ENCODE results near the gene RRN3. TPM values are rescaled to one million over a fixed set of nuclear protein-coding genes. Genes with fewer than 3 reads are reported as not detected.
A peak's percentile ranks its signal among the peaks of the same experiment; 100 is the strongest.
"Not testable (repeated sequence)": the region's sequence is repeated elsewhere in the genome, so short reads cannot be mapped to it uniquely, and the experiment has no call there.

The RRN3 gene
- 12.3 TPM for polyA plus RNA-seq (2013, experiment 1 of 2)
- polyA plus RNA-seq (2013, experiment 2 of 2): 12.8 TPM

DNA sequence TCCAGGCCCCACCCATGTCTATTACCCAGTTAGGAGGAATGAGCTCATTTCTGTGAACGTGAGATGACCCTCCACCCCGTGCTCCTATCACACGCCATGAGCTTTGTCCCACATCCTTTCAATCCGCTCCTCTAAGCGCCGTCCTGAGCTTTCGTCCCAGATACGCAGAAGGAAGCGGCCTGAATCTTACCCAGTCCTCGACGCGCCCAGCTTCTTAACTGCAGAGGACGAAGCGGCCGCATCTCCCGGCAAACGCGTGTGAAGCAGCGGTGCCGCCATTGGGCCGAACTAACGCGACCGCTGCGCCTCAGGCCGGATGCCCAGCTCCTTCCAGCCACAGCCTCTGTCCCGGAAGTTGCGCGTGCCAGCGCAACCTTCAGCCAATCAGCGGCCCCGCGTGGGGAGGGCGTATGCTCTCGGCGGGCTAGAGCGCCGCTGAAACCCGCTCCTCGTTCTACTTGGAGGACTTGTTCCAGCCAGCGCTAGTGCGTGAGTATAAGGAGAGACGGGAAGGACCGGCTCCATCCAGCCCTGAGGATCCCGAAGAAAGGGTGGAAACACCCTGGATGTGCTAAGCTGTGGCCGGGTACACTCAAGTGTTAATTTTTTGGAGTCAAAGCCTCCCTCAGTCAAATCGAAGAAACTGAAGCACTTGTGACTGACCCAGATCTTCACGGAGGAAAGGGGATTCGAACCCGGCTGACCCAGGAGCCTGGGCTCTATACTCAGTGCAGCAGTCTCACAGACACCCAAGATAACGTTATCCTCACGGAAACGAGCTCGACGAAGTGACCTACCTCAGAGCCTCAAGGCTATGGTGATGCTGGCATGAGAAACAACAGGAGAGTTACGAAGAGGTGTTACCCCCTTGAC lies at the start of gene RRN3:
RRN3 (minus strand) TSS at position 318 of the 873 bp plus-strand sequence; CDS start at position 279, 39 bp downstream.
- not testable (repeated sequence) for H2BK120ac ChIP-seq (ENCODE audit: low read depth, low read length); H2BK5ac ChIP-seq (ENCODE audit: low read length); H3K27me3 ChIP-seq (ENCODE audit: control insufficient read depth in 3 of 3, insufficient read depth in 3 of 3, low read depth in 1 of 3, low read length in 3 of 3); H2AK5ac ChIP-seq (ENCODE audit: low read depth, low read length); H3K79me1 ChIP-seq (ENCODE audit: low read depth, low read length); H4K91ac ChIP-seq (ENCODE audit: low read depth, low read length, poor library complexity); H3K9me3 ChIP-seq (replicated peaks in 1 of 2; ENCODE audit: control insufficient read depth in 2 of 2, insufficient read depth in 1 of 2, low read depth in 1 of 2, low read length in 2 of 2); H3K23ac ChIP-seq (ENCODE audit: low read depth, low read length, poor library complexity); H2BK15ac ChIP-seq (ENCODE audit: low read length); H2BK12ac ChIP-seq (ENCODE audit: low read length); H3K4me1 ChIP-seq (ENCODE audit: control insufficient read depth in 2 of 2, insufficient read depth in 1 of 2, low read depth in 1 of 2, low read length in 2 of 2); H3K27ac ChIP-seq (replicated peaks; ENCODE audit: low read length); H3K4ac ChIP-seq (ENCODE audit: low read length); H4K8ac ChIP-seq (ENCODE audit: low read depth, low read length); H3K14ac ChIP-seq (ENCODE audit: low read length)
- Histone ChIP-seq H3K9ac (ENCODE audit: low read depth, low read length, poor library complexity) (peak within 1 kb of the TSS; percentile 83), H2AFZ (ENCODE audit: low read length) (peak within 1 kb of the TSS; percentile 92), H3K36me3 (replicated peaks in 1 of 2; ENCODE audit: control insufficient read depth in 2 of 2, insufficient read depth in 2 of 2, low read length in 2 of 2) (peaks cover 0 to 19% of the 10 kb centered on the region in 2 donors), H3K18ac (ENCODE audit: low read length) (peak within 1 kb of the TSS; percentile 61), H3K4me3 (ENCODE audit: low read length in 2 of 2) (peak within 1 kb of the TSS; percentile 82 to 85), H3K4me2 (ENCODE audit: insufficient read depth, low read length, poor library complexity, severe bottlenecking) (peak within 1 kb of the TSS; percentile 71)
- DNase-seq (ENCODE audit: low spot score): peak; percentile 78
- no CpG with 5 or more reads among the region's 56 CpGs for WGBS, 2 donors (ENCODE audit: extremely low coverage in 2 of 2, insufficient read length in 2 of 2, insufficient replicate concordance in 1 of 2)

DNA sequence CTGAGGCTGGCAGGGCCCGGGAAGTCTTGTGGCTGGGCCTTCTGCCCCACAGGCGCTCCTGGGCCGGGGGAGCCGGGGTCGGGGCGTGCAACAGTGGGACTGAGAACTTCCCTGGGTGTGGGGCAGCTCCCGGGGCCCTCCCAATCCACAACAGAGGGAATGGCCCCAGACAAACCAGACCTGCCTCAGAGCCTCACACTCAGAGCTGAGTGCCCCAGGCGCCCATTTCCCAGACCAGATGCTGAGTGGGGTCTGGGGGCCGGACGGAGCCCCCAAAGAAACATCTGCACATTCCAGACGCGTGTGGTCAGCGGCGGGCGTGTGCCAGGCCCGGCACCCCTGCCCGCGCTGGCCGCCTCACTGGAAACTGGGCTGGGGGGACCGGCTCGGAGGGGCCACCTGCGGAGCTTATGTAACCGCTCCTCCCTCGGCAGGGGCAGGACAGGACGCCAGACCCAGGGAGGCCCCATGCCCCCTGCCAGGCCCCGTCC lies 49.6 kb upstream of the RRN3 start:
- H3K4ac ChIP-seq (ENCODE audit: low read length); H3K4me2 ChIP-seq (ENCODE audit: insufficient read depth, low read length, poor library complexity, severe bottlenecking); H2BK12ac ChIP-seq (ENCODE audit: low read length); H3K9me3 ChIP-seq (replicated peaks in 1 of 2; ENCODE audit: control insufficient read depth in 2 of 2, insufficient read depth in 1 of 2, low read depth in 1 of 2, low read length in 2 of 2); H2AK5ac ChIP-seq (ENCODE audit: low read depth, low read length); H3K23ac ChIP-seq (ENCODE audit: low read depth, low read length, poor library complexity); H4K91ac ChIP-seq (ENCODE audit: low read depth, low read length, poor library complexity); H3K36me3 ChIP-seq (replicated peaks in 1 of 2; ENCODE audit: control insufficient read depth in 2 of 2, insufficient read depth in 2 of 2, low read length in 2 of 2); DNase-seq (ENCODE audit: low spot score); H2BK15ac ChIP-seq (ENCODE audit: low read length); H3K27ac ChIP-seq (replicated peaks; ENCODE audit: low read length); H2BK5ac ChIP-seq (ENCODE audit: low read length); H2BK120ac ChIP-seq (ENCODE audit: low read depth, low read length); H3K9ac ChIP-seq (ENCODE audit: low read depth, low read length, poor library complexity); H3K27me3 ChIP-seq (ENCODE audit: control insufficient read depth in 3 of 3, insufficient read depth in 3 of 3, low read depth in 1 of 3, low read length in 3 of 3); H3K4me3 ChIP-seq (ENCODE audit: low read length in 2 of 2); H3K14ac ChIP-seq (ENCODE audit: low read length); H4K8ac ChIP-seq (ENCODE audit: low read depth, low read length): not testable (repeated sequence)
- Histone ChIP-seq H2AFZ (ENCODE audit: low read length) (peak overlapping the region; percentile 58), H3K4me1 (ENCODE audit: control insufficient read depth in 2 of 2, insufficient read depth in 1 of 2, low read depth in 1 of 2, low read length in 2 of 2) (peaks cover 4 to 13% of the 10 kb centered on the region in 2 donors), H3K18ac (ENCODE audit: low read length) (peak overlapping the region; percentile 87), H3K79me1 (ENCODE audit: low read depth, low read length) (peaks cover 16% of the 10 kb centered on the region)
- no CpG with 5 or more reads among the region's 26 CpGs for WGBS, 2 donors (ENCODE audit: extremely low coverage in 2 of 2, insufficient read length in 2 of 2, insufficient replicate concordance in 1 of 2)

DNA sequence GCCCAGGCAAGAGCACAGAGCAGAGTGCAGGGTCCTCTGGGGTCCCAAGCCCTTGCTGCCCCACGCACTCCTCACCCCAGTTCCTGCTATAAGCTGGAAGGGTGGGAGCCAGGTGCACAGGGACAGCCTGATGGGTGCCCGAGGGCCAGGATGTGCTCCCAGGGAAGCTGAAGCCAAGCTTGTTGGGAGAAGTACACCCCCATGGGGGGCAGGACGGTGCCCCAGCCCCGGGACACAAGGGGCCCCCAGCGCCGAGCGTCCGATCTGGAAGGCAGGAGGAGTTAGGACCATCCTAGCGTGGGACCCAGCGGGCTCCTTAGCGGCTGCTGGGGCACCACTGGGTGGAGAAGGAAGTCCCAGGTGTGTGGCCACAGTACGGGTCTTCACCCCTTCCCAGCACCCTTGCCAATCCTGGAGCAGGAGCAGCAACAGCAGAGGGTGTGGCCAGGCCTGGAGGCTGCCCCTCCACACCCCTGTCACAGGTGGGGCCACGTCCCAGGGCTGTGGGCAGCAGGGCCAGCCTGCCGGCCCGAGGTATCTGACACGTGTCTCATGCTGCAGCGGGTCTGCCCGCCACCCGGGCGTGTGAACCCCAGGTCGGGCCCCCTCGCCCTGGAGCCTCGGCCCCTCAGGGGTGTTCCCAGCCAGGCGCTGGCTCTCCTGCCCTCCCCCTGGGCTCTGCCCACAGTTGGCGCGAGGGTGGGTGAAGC lies 49.0 kb upstream of the RRN3 start:
- H3K23ac ChIP-seq (ENCODE audit: low read depth, low read length, poor library complexity); H3K4me3 ChIP-seq (ENCODE audit: low read length in 2 of 2); DNase-seq (ENCODE audit: low spot score); H3K4ac ChIP-seq (ENCODE audit: low read length); H3K14ac ChIP-seq (ENCODE audit: low read length); H4K91ac ChIP-seq (ENCODE audit: low read depth, low read length, poor library complexity); H3K9ac ChIP-seq (ENCODE audit: low read depth, low read length, poor library complexity); H3K4me2 ChIP-seq (ENCODE audit: insufficient read depth, low read length, poor library complexity, severe bottlenecking); H2BK120ac ChIP-seq (ENCODE audit: low read depth, low read length); H3K27ac ChIP-seq (replicated peaks; ENCODE audit: low read length); H4K8ac ChIP-seq (ENCODE audit: low read depth, low read length); H2BK5ac ChIP-seq (ENCODE audit: low read length); H3K9me3 ChIP-seq (replicated peaks in 1 of 2; ENCODE audit: control insufficient read depth in 2 of 2, insufficient read depth in 1 of 2, low read depth in 1 of 2, low read length in 2 of 2); H2BK12ac ChIP-seq (ENCODE audit: low read length); H2AFZ ChIP-seq (ENCODE audit: low read length); H3K36me3 ChIP-seq (replicated peaks in 1 of 2; ENCODE audit: control insufficient read depth in 2 of 2, insufficient read depth in 2 of 2, low read length in 2 of 2); H3K27me3 ChIP-seq (ENCODE audit: control insufficient read depth in 3 of 3, insufficient read depth in 3 of 3, low read depth in 1 of 3, low read length in 3 of 3); H3K18ac ChIP-seq (ENCODE audit: low read length); H2BK15ac ChIP-seq (ENCODE audit: low read length); H2AK5ac ChIP-seq (ENCODE audit: low read depth, low read length): not testable (repeated sequence)
- WGBS, 2 donors (ENCODE audit: extremely low coverage in 2 of 2, insufficient read length in 2 of 2, insufficient replicate concordance in 1 of 2): no CpG with 5 or more reads among the region's 26 CpGs
- H3K4me1 ChIP-seq (ENCODE audit: control insufficient read depth in 2 of 2, insufficient read depth in 1 of 2, low read depth in 1 of 2, low read length in 2 of 2): peaks cover 4 to 13% of the 10 kb centered on the region in 2 donors
- H3K79me1 ChIP-seq (ENCODE audit: low read depth, low read length): peaks cover 16% of the 10 kb centered on the region

Measured in neuronal stem cell (in vitro differentiated cells).